ENCODE results near the gene FMNL2.

Gene FMNL2

DNA sequence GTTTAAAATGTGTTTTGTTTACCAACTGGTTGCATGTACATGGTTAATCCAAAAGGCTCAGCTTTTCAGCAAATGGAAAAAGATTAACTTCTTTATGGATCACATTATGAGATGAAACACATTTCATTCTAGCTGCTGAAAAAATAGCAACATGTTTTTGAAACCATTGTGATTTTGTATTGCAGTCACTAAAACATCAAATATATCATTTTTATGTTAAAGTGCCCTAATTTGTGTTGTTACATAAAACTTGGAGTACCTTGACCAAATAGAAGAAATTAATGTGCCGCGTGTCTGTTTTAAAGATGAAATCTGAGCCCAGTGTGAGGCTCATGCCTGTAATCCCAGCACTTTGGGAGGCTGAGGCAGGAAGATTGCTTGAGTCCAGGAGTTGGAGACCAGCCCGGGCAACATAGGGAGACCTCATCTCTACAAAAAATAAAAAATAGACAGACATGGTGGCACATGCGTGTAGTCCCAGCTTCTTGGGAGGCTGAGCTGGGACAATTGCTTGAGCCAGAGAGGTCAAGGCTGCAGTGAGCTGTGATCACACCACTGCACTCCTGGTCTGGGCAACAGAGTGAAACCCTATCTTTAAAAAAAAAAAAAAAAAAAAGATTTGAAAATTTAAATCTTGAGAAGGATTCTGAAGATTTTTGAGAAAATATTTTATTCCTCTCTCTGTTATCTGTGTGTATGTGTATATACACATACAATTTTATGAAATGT, 96.6 kb downstream of the FMNL2 start:
- DNase-seq = no peak

DNA sequence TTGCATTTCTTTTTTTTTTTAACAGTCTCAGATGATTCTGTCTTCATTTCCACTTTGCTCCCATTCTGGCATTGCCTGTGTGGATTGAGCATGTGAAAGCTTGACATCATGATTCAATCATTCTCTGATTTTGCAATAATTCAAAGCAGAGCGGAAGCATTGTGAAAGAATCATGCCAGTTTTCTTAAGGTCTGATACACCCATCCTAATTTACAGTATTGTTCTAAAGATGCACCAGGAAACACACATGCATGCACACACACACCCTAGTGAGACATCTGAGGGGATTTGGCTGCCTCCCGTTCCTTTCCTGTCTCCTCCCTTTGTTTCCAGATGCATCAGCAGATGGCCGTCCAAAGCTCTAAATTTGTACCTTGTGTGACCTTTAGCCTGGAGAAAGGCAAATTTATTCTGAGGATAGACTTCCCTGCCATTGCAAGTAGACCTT, 97.3 kb downstream of the FMNL2 start:
- peak; percentile 75 to 83 for DNase-seq

DNA sequence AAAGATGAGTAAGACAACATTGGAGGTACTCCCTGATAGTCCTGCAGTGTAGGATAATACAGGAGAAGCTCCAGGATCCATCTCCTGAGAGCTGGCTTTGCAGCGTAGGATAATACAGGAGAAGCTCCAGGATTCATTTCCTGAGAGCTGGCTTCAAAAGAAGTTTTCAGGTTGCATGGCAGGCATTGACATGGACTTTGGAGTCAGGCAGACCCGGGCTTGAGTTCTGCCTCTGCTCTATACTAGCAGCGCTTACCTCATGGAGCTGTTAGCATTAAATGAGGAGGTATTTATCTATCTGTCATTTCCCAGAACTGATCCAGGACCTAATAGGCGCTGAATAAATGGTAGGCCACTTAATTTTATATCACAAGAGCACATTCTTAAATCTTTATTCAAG, 97.8 kb downstream of the FMNL2 start:
- DNase-seq = no peak

DNA sequence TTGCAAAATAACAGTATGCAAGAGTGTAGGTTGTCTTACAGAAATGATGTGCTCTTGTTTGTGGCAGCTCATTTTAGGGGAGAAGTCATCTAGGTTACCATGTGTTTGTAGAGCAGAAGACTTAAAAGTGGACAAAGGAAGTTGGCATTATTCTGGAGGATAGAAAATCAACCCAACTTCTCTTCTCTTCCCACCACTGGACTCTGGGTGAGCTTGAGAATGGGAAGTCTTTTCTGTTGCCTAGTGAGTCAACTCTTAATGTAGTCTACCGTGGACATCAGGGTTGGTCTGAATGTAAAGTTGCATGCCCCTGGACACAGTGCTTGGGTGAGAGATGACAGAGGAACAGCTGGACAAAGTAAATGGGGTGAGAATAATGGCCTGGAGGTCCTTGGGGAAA, 98.3 kb downstream of the FMNL2 start:
- no peak for DNase-seq

DNA sequence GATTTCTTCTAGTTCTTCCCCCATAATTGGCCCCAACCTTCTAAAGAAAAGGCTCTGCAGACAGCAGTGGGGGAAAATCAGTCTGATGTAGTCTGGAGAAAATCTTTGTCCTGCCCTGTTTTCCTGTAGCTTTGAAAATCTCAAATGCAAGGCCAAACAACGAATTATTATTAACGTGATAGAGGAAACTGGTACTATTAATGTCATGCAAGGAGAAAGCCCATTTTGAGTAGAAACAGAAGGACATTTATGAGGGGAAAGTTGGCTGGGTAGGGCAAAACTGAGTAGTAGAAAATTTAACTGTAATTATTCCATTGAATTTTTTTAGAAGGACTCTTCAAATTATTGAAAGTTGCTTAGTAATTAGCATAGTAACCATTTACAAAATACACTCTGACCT, 98.8 kb downstream of the FMNL2 start:
- no peak for DNase-seq

DNA sequence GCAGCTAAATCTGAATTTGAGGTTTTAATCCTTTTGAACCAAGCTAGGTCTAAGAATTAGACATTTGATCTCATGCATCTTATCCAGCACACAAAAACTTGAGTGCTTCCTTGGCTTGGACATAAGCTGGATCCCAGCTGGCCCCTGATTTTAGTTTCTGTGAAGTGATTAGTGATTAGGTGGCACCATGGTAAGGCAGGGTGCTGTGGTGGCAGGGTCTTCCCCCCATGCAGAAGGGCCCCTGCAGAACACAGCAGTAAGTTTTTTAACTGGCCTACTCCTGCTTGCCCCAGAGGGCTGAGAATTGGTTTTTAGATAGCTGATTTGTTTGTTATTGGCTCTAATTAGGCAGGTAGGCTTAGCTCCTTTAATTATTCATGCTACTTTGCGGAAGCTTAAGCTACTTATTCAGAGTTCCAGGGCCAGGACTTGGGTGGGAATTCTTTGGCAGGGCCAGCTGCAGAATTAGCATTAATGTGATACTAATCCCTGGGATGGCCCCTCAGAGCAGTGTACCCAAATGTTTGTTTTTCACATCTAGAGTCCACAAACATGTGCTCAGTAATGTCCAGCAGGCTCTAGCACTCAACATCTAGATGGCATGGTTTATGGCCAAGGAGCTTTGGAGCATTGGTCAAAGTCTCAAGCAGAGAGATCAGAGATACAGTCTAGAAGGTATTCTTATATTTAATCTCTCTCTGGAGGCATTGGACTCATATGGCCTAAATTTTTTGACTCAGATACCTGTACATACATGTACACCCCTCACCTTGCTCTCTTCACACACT, 99.6 kb downstream of the FMNL2 start:
- DNase-seq = no peak

DNA sequence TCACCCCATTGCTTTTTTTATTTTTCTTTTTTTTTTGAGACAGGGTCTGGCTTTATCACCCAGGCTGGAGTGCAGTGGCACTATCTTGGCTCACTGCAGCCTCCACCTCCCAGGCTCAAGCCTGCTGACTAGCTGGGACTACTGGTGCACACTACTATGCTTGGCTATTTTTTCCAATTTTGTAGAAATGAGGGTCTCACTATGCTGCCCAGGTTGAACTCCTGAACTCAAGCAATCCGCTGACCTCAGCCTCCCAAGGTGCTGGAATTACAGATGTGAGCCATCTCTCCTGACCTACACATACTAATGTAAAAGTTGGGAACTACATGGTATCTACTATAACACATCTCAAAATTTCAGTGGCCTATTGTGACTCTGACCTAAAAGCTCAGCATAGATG, 101.2 kb downstream of the FMNL2 start:
- DNase-seq = no peak

DNA sequence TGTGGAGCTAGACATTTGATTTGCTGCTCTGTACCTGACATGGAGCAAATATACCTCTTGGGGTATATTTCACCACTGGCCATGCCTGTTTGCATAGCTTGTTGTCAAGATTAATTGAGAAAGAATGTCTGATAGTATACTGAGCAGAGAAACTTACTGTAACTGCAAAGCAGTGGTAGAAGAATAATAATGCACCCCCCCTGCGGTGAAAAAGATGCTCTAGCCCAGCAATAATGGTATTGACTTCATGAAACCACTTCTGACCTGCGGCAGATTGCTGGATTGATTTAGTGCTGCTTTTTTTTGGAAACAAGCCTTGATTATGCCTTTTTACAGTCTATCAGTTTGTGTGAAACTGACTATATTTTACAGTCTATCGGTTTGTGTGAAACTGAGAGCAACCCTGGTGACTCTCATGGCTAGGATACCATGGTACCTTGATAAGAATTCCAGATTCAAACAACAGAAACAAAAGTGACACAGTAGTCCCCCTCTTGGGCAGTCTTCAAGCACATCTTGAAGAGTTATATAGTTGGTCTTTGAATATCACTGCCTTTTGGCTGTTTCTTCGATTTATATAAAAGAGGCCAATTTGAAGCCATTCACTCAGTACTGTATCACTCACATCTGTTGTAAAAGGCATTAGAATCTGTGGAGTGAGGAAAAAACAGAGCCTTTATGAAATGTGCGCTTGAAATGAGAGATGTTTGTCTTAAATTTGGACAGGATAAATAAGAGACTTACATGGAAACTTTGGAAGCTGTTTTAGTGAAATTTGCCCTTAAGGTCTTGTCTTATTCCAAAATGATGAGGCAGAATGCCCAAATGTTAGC, 102.5 kb downstream of the FMNL2 start:
- no peak for DNase-seq

DNA sequence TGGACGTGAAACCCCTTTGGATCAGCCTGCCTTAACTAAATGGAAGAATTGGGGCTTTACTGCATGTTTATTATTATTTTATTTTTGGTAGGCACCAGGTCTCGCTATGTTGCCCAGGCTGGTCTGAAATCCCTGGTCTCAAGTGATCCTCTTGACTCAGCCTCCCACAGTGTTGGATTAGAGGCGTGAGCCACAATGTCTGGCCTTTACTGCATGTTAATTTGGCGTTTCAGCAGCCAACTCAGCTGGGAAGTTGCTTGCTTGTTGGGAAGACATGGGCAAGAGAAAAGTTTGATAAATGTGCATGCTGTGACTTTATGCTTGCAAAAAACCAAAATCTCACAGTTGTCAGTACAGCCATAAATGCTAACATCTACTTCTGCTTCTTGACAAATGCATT, 105.1 kb downstream of the FMNL2 start:
- no peak for DNase-seq

DNA sequence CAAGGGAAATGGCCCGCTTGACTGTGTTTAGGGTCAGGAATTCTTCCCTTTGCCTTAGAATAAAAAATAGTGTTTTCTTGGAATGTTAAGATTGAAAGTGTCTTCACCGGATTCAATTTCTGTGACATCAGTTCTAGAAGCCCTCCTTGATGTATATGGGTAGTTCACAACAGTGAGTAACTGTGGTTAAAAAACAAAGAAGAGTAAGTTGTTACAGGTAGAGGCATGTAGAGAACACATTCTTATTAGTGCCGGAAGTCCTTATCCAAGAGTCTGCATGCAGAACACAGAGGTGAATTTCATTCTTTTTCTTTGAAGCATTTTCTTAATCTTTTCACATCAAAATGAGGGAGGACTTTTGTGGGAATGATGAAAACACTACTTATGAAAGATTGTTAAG, 105.5 kb downstream of the FMNL2 start:
- no peak for DNase-seq

DNA sequence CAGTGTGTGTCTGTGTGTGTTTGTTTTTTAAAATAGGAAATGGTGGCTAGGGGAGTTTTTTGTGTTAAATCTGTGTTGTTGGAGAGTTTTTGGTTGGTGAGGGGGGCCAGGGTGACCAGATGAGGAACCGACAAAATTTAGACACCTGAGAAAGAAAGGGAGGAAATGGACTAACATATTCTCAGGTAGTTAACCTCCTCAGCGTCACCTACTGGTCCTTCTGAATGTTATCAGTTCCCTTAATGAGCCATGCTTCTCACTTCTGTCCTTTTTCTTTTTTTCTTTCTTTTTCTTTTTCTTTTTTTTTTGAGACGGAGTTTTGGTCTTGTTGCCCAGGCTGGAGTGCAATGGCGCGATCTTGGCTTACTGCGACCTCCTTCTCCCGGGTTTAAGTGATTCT, 107.0 kb downstream of the FMNL2 start:
- no peak for DNase-seq

DNA sequence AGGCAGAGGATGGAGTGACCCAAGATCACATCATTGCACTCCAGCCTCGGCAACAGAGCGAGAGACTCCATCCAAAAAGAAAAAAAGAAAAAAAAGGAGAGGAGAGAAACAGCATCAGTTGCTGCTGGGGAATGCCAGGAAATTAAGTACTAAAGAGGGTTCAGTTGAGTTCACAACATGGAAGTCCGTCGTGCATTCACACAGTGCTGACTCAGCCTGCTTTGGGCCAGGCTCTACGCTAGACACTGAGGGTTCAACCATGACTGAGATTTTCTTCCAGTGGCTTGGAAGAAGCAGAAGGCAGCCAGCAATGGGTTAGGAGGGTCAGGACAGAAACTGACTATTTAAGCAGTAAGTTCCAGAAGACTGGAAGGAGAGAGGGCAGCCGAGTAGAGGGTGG, 108.8 kb downstream of the FMNL2 start:
- no peak for DNase-seq

DNA sequence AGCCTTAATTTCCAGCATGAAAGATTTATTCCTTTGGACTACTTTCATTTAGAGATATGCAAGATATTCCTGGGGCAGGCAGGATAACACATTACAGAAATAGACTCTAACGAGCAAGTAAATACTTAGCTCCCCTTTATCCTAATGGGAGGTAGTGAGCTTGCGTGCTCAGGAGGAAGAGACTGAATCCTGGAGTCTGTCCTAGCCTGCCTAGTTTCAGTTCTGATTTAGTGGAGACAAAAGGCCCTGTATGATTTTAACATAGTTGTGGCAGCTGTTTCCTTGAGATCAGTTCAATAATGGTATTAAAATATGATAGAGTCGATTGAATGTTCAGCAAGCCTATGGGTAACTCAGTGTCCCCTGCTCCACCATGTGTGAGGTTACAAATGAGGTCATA, 109.5 kb downstream of the FMNL2 start:
- DNase-seq = no peak

DNA sequence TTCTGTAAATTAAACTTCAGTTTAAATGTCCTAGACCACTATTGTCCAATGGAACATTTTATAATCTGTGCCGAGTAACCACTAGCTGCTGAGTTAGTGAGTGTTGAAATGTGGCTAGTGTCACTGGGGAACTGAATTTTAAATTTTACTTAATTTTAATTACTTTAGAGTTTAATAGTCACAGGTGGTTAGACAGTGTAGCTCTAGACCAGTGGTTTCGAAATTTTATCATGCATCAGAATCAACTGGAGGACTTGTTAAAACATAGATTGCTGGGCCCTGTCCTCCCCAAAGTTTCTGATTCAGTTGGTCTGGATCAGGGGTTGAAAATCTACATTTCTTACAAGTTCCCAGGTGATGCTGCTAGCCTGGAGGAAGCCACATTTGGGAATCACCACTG, 110.4 kb downstream of the FMNL2 start:
- no peak for DNase-seq

DNA sequence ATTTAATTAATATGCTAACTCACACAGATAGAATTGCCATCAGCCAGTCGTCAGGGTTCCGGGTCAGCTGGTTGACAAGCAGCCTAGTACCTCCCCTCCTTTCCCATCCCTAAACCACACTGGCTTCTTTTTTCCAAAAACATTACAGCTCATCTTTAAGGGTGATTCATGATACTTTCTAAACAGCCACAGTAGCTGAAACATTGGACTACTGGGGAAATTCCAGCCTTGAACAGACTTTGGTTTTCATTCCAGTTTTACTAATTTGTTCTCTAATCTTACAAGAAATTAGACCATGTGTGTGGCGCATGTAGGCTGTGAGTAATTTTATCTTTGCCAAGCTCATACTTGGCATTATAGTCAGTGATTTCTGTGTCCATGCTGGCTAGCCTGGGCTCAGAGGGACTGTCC, 110.8 kb downstream of the FMNL2 start:
- no peak for DNase-seq

DNA sequence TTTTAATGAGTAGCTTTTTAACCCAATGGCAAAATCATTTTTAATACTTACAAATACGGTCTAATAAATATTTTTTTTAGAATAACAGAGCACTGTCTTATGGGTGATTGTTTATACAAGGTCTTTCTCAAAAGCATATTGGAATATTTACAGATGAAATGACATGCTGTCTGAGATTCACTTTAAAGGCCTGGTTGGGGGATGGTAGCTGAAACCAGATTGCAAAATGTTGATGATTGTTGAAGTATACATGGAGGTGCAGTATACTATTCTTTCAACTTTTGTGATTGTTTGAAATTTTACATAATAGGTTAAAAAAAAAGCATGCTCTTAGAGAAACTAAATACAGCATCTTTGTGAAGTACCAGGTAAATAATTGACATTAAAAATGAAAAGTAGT, 111.2 kb downstream of the FMNL2 start:
- DNase-seq = no peak

DNA sequence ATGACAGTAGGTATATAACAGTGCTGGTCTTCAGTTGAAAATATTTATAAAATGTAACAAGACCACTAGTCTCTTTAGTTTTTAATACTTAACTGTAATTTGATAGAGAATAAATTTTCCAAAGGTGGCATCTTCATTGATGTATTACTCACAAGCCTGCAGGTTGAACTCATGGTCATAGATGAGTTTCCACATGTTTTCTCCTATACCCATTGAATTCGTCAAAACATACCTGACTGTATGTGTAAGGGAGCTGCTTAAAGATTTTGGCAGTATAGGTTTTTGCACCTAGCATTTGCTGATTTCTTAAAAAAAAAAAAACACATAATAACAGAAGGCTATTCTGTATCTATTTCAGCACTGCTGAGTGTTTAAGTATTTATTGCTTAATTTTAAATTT, 112.9 kb downstream of the FMNL2 start:
- DNase-seq = no peak

DNA sequence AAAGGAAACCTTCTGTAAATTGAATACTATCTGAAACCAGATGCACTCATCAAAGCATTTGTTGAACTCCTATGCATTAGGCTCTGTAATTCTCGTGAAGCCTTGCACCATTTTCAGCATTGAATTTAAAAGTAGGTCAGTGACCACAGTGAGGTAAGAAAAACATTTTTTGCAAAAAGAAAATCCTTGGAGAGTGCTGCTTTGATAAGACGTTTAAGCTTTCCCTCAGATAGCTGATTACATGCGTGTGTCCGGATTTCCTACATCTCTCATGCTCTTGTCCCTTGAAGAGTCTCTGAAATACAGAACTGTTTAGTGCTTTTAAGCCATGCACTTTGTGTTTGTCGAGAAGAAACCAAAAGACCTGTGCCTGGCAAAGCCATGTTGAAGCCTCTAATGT, 113.6 kb downstream of the FMNL2 start:
- no peak for DNase-seq

DNA sequence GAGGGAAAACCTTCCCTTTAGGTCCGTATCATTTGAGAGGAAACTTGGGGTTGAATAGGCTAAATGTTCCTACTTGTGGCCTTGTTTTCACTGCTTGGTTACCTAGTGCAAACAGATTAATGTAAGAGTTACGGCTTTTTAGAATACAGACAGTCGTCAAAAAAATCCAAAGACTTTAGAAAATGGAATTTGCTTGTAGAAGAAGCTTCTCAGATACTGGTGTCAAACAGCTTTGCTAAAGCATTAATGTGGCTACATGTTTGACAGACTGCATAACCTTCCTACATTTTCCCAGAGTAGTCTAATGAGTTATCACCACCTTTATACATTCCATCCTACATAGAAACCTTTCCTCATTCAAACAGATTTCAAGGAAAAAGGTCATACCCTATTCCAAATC, 114.6 kb downstream of the FMNL2 start:
- no peak for DNase-seq

DNA sequence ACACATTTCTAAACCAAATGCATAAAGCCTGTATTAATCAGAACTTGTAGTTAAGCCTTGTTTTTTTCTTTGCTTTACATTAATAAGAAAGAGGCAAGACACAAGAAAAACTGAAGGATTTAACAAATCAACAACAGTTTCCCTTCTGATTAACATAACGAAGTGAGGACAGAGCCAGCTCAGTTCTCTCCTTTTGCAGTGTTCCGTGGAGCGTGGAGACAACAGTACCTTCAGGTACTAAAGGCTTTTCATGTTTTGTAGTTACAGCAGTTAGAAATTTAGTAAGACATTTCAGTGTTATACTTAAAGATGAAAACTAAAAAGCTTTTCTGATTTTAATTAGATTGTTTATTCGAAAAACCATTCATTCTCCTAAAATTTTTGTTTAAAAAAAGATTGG, 115.2 kb downstream of the FMNL2 start:
- DNase-seq = no peak

DNA sequence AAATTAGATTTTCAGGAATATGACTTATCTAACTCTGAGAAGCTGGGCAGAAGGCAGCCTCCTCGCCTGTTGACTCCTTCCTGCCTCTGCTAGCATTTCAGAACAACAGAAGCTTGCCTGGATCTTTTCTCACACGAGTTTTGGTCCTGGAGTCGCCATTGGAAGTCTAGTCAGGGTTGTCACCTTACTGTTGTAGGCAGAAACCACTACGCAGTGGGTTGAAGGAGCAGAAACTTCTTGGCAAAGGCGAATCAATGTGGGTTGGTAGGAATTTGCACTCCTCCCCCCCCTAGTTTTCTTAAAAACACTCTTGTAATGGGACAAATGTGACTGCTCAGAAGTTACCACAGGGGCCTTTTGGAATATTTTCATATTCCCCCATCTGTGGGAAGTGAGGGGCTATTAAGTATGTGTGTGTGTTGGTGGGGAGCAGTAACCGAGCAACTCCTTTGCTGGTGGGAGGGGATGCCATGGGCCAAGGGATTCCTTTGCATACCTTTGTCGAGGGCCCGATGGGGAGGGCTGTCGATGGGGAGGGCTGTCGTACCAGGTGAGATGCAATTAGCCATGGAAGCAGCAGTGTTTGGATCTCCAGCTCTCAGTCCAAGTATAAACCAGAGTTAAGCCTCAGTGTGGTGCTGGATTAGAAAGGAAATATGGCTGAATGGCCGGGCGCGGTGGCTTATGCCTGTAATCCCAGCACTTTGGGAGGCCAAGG, 117.4 kb downstream of the FMNL2 start:
- DNase-seq = no peak

DNA sequence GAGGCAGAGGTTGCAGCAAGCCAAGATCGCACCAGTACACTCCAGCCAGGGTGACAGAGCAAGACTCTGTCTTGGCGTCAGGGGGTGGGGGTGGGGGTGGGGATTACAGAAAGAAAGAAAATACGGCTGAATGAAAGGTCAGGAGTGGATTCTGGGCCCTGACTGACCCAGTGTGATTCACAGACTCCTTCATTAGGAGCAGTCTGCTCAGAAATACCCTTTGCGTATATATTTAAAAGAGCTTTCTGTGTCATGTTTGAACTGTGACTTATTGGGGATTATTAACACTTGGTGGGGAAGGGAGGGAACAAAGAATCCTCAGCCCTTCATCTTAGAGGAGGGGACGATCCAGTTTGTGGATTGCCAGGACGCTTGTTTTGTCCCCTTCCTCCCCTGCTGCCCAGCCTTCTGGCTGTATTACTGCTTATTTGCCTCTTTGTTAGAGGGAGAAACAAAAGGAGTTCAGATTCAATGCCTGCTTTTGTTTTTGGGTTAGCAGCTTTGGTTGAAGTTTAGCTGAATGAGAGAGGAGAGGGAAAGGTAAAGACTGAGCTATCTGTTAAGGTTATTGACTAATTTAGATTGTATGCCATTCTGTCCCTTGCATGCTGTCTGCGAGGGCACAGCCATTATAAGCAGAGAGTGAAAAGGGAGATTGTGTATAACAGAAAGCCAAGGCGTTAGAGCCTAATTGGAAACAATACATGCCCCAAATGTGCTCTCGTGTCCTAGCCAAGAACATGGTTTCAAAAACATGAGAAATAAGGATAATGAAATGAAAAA, 118.3 kb downstream of the FMNL2 start:
- DNase-seq = no peak
